Right lobe of liver (tissue), 6 donors: ENCODE results near the gene ATOX1. TPM values are rescaled to one million over a fixed set of nuclear protein-coding genes. Genes with fewer than 3 reads are reported as not detected.
"Not testable (repeated sequence)": the region's sequence is repeated elsewhere in the genome, so short reads cannot be mapped to it uniquely, and the experiment has no call there.

Experiments
- ATAC-seq, 4 donors: fragments of 200-7000 bp; cut with Tn5 transposase; one replicate each; pipeline ENCODE4 v1.9.1; 2020; ENCODE audit warnings: mild to moderate bottlenecking in 4 of 4, moderate library complexity in 4 of 4
- DNase-seq, 3 donors: peaks; one replicate each; pipeline ENCODE4 v3.0.0-alpha.2; 2020
- H3K27ac ChIP-seq, 3 donors: fragments of 200-600 bp; one replicate each; pipeline ENCODE4 v1.8.0; 2022
- H3K27me3 ChIP-seq, 2 donors: fragments of 200-600 bp; one replicate each; pipeline ENCODE4 v1.8.0; 2022
- H3K36me3 ChIP-seq, 4 donors: fragments of 200-600 bp; sonication (generic) in 1 of 4; one replicate each; pipeline versions ENCODE4 v1.5.1 to v1.8.0; 2017 to 2022; ENCODE audit warnings: control low read depth in 1 of 4
- H3K4me1 ChIP-seq, 4 donors: fragments of 200-600 bp; sonication (generic) in 1 of 4; one replicate each; pipeline versions ENCODE4 v1.5.1 to v1.8.0; 2017 to 2022; ENCODE audit warnings: control low read depth in 1 of 4
- H3K4me3 ChIP-seq, 3 donors: fragments of 200-600 bp; one replicate each; pipeline ENCODE4 v1.8.0; 2022
- H3K9me3 ChIP-seq, 4 donors: fragments of 200-600 bp; sonication (generic) in 1 of 4; one replicate each; pipeline versions ENCODE4 v1.5.1 to v1.8.0; 2017 to 2022; ENCODE audit warnings: control low read depth in 1 of 4
- CTCF ChIP-seq, 4 donors: fragments of 200-600 bp in 3 of 4; fragments of 450-650 bp in 1 of 4; IDR thresholded peaks; one replicate each; pipeline versions ENCODE4 v1.5.1 to v1.8.0; 2016 to 2022; ENCODE audit warnings: antibody characterized with exemption in 4 of 4, mild to moderate bottlenecking in 2 of 4
- POLR2A ChIP-seq: fragments of 450-650 bp; IDR thresholded peaks from one replicate; pipeline ENCODE4 v1.6.1; 2017; ENCODE audit warnings: antibody characterized with exemption, mild to moderate bottlenecking
- WGBS: methylation state at CpG from one replicate; pipeline ENCODE4 v1.1.6; 2018; ENCODE audit warnings: low coverage, low lambda C conversion rate; ENCODE audit not compliant: insufficient coverage; ENCODE audit errors: missing lambda C conversion rate; 5-methylcytosine and 5-hydroxymethylcytosine counted together
- intact Hi-C, 2 donors: fragments of 100-400 bp; cut with DNase I; formaldehyde crosslinking; loops; one replicate each; pipeline versions ENCODE4 v1.11.2 to v1.14.1; 2022
- total RNA-seq, 6 experiments: library from RNA; depleted of rRNA in 2 of 6; stranded (reverse); fragments of >200 nt in 2 of 6; fragmentation: NEBNext Ultra II Directional in 3 of 6; extraction: Animal tissue kit (Norgen Biotek cat#: 25700) in 3 of 6; gene quantifications; one replicate each; pipeline versions ENCODE4 v1.1.0 to v1.2.4, GENCODE V29; 2016 to 2023
- donor health status: DM: no; HTN: yes; CAD: no.
- donor health status: DM: no; HTN: no; CAD: no.
- donor health status: DM: no; HTN: no; CAD: no.
- donor health status: DM: no; HTN: yes; CAD: no.
- donor health status: DM: no; HTN: yes; CAD: no.

ATOX1 gene
- total RNA-seq, 6 experiments from 2014 or later = 83.1 to 177 (median 96.7) TPM

DNA sequence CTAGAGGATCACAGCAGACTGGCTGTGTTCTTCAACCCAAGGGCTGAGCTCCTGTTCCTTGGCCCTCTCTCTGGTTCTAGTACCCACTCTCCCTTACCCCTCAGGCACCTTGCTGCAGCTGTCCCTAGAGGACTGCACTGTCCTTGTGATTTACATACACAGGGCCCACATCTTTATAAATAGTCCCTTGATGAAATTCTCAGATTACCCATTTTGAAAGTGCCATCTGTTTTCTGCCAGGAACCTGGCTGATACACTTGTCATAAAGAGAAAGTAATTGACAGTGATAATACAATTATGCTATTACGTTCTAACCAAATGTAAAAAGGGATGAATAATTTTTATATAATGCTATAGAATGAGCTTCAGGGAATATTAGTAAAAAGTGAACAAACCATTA is 55.2 kb downstream of the ATOX1 start:
- H3K27me3 ChIP-seq = no peaks in the 10 kb centered on the region
- no peaks in the 10 kb centered on the region for H3K4me1 ChIP-seq
- ATAC-seq (no peak), DNase-seq (no peak)
- no peak overlapping the region for H3K4me3 ChIP-seq
- H3K9me3 ChIP-seq = no peaks in the 10 kb centered on the region
- no peak overlapping the region for H3K27ac ChIP-seq
- TF ChIP-seq CTCF (IDR thresholded peaks at IDR 0.05) (no peak), POLR2A (no peak)
- 79% methylated on average over 1 of the region's 1 CpG for WGBS
- no peaks in the 10 kb centered on the region for H3K36me3 ChIP-seq
- intact Hi-C loops = no loop called here

DNA sequence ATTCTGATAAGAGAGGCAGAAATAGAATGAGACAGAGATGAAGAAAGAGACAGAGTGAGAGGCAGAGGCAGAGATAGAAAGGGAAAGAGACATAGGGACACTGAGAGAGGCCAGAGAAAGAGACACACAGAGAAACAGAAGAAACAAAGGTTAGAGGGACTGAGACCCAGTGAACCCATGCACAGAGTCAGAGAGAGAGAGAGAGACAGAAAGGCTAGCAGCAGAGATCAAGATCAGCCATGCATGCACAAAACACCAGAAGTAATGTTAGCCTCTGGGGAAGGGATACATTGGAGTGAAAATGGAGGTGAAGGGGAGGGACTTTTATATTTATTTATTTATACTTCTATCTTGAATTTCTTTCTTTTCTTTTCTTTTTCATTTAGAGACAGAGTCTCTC is 57.6 kb downstream of the ATOX1 start:
- Histone ChIP-seq H3K9me3 (no peaks in the 10 kb centered on the region), H3K27me3 (no peaks in the 10 kb centered on the region), H3K36me3 (no peaks in the 10 kb centered on the region), H3K27ac (no peak overlapping the region), H3K4me1 (no peaks in the 10 kb centered on the region), H3K4me3 (no peak overlapping the region)
- no peak for TF ChIP-seq CTCF (IDR thresholded peaks at IDR 0.05)
- no peak for TF ChIP-seq POLR2A
- intact Hi-C loops = no loop called here
- DNase-seq = no peak
- ATAC-seq = no peak

DNA sequence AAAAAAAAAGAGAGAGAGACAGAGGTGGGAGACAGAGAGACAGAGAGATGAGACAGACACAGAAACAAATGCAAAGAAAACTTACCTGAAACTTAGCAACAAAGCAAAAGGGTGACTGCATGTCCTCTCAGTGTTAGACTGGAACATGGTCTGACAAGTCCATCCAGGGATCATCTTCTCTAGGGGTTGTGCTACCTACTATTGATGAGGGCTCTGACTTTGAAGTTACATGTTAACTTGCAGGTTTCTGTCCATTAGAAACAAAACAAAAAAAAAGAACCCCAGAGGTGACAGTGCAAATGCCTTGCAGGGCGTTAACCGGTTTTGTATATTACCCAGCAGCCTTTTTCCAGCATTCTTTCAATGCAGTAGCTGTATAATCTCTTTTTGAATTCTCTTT is 58.1 kb downstream of the ATOX1 start:
- ATAC-seq (no peak), DNase-seq (no peak)
- H3K27me3 ChIP-seq = no peaks in the 10 kb centered on the region
- WGBS = 76% methylated on average over 2 of the region's 2 CpGs
- no peaks in the 10 kb centered on the region for H3K9me3 ChIP-seq
- H3K4me3 ChIP-seq = no peak overlapping the region
- no peaks in the 10 kb centered on the region for H3K4me1 ChIP-seq
- no peak overlapping the region for H3K27ac ChIP-seq
- no peaks in the 10 kb centered on the region for H3K36me3 ChIP-seq
- TF ChIP-seq CTCF (IDR thresholded peaks at IDR 0.05) = no peak
- intact Hi-C loops = no loop called here

DNA sequence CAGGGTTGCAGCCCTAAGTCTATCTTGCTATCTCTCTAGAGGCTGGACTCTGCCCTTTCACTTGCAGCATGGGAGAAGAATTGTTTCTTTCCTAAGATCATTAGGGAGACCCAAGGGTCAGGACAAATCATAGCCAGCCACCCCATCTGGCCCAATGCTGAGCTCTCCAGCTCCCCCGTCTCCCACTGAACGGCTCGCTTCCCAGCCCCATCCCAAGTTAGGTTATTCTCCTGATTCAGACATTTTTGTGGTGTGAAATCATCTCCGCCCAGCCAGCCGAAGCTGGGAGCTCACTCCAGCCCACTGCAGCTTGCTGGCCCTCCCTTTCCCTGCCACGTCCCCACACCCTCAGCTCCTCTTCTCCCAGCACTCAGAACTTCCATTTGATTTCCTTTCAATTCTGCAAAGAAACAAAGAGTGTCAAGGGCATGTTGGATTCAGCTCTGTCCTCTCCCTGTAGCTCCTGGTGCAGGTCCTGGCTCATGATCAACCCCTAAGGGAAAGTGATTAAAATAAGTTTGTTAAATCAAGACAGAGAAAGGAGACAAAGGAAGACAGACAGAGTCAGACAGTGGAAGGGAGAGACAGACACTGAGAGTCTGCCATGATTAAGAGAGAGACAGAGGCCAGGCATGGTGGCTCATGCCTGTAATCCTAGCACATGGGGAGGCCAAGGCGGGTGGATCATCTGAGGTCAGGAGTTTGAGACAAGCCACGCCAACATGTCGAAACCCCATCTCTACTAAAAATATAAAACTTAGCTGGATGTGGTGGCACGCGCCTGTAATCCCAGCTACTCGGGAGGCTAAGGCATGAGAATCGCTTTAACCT is 59.1 kb downstream of the ATOX1 start:
- 52% methylated on average over 10 of the region's 13 CpGs for WGBS
- intact Hi-C loops = no loop called here
- TF ChIP-seq POLR2A (no peak), CTCF (IDR thresholded peaks at IDR 0.05) (no peak)
- H3K27ac ChIP-seq = peak overlapping the region in 2 of 3 donors; percentile 45 to 51
- H3K4me1 ChIP-seq = no peaks in the 10 kb centered on the region
- H3K9me3 ChIP-seq = no peaks in the 10 kb centered on the region
- ATAC-seq (peak; percentile 66 to 84 (median 76)), DNase-seq (peak in 2 of 3 donors; percentile 39 to 50)
- H3K36me3 ChIP-seq = no peaks in the 10 kb centered on the region
- H3K4me3 ChIP-seq = no peak overlapping the region
- H3K27me3 ChIP-seq = no peaks in the 10 kb centered on the region

DNA sequence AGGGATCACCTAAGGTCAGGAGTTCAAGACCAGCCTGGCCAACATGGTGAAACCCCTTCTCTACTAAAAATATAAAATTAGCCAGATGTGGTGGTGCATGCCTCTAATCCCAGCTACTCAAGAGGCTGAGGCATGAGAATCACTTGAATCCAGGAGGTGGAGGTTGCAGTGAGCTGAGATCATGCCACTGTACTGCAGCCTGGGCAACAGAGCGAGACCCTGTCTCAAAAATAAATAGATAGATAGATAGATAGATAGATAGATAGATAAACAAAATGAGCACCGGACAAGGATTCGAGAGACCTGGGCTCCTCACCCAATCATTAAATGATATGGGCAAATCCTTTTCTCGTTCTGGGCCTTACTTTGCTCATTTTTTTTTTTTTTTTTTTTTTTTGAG is 60.4 kb downstream of the ATOX1 start:
- WGBS = 73% methylated on average over 4 of the region's 4 CpGs
- DNase-seq, H3K27me3 ChIP-seq, H3K36me3 ChIP-seq, H3K4me1 ChIP-seq, H3K27ac ChIP-seq, intact Hi-C loops, H3K9me3 ChIP-seq, H3K4me3 ChIP-seq, ATAC-seq: not testable (repeated sequence)
